Measurements from ENCODE around the gene ARPP19.

DNA sequence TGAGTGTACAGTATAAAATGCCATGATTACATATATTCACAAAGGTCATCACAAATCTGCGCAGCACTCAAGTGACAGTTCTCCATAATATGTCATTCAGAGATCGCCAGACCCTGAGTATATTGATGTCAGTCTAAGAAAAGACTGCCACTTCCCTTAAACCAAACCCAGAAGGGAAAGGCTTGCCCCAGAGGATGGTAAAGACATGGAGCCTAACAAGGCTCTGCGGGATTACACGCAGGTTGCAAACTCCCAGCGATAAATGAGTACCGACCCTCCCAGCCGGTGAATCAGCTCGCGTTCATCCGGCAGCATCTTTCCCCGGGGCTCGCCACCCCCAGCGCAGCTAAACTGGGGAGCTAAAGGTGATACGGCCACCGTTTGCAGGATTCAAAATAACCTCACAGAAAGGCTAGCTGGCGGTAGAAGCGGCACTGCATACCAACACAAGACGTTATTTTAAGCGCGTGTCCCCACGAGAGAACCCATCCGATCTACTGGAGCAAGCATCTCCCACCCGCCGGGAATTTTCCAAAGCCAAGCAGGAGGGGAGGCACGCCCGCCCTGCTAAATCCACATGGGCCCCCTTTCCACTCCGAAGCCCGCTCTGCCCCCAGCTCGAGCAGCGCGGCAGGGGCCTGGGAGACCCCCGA is 40.8 kb downstream of the ARPP19 start:
- TF ChIP-seq, protein P1, sequence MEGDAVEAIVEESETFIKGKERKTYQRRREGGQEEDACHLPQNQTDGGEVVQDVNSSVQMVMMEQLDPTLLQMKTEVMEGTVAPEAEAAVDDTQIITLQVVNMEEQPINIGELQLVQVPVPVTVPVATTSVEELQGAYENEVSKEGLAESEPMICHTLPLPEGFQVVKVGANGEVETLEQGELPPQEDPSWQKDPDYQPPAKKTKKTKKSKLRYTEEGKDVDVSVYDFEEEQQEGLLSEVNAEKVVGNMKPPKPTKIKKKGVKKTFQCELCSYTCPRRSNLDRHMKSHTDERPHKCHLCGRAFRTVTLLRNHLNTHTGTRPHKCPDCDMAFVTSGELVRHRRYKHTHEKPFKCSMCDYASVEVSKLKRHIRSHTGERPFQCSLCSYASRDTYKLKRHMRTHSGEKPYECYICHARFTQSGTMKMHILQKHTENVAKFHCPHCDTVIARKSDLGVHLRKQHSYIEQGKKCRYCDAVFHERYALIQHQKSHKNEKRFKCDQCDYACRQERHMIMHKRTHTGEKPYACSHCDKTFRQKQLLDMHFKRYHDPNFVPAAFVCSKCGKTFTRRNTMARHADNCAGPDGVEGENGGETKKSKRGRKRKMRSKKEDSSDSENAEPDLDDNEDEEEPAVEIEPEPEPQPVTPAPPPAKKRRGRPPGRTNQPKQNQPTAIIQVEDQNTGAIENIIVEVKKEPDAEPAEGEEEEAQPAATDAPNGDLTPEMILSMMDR (IDR thresholded peaks at IDR 0.05 in 2 of 3, conservative IDR thresholded peaks at IDR 0.05 in 1 of 3; ENCODE audit: borderline replicate concordance in 1 of 3, insufficient read depth in 1 of 3, low read depth in 2 of 3, low read length in 2 of 3): no peak
- TF ChIP-seq ELF1 (IDR thresholded peaks at IDR 0.05; ENCODE audit: borderline replicate concordance, low read depth): no peak

All from HCT116 (cell line).